Glomerular endothelial cell (primary cell): ENCODE data around the gene CELA1. TPM values are rescaled to one million over a fixed set of nuclear protein-coding genes. Genes with fewer than 3 reads are reported as not detected.
A peak's percentile ranks its signal among the peaks of the same experiment; 100 is the strongest.
"Not testable (repeated sequence)": the region's sequence is repeated elsewhere in the genome, so short reads cannot be mapped to it uniquely, and the experiment has no call there.

Experiments used
- DNase-seq: peaks from one replicate; pipeline ENCODE4 v3.0.0-alpha.2; 2011; ENCODE audit warnings: low read depth, low spot score; ENCODE audit errors: extremely low read depth
- total RNA-seq: library from RNA; depleted of rRNA; stranded (reverse); fragments of >200 nt; gene quantifications from 2 replicates; pipeline ENCODE4 v1.2.3, GENCODE V29; 2015

Gene CELA1
- total RNA-seq, 1 donor from 2014 or later, result not detected

GRCh38 chr12:51349026-51349425 is 2.5 kb upstream of the CELA1 start:
- no peak for DNase-seq

- no peak for DNase-seq
These were observed 1.6 kb upstream of the CELA1 start for GRCh38 chr12:51348116-51348515.

GRCh38 chr12:51345681-51346080 is 798 bp downstream of the CELA1 start:
- DNase-seq, result no peak

GRCh38 chr12:51343201-51343600 is 3.3 kb downstream of the CELA1 start:
- no peak for DNase-seq

- no peak for DNase-seq
These were observed 4.1 kb downstream of the CELA1 start for GRCh38 chr12:51342416-51342815.

- DNase-seq, result peak; percentile 44
These were observed 5.0 kb downstream of the CELA1 start for GRCh38 chr12:51341251-51342007.

GRCh38 chr12:51339750-51340149 is 6.7 kb downstream of the CELA1 start:
- DNase-seq, result no peak

- not testable (repeated sequence) for DNase-seq
These were observed 9.1 kb downstream of the CELA1 start for GRCh38 chr12:51337336-51337735.

- DNase-seq, result no peak
These were observed 10.5 kb downstream of the CELA1 start for GRCh38 chr12:51335931-51336330.

- no peak for DNase-seq
These were observed 11.7 kb downstream of the CELA1 start for GRCh38 chr12:51334764-51335163.

GRCh38 chr12:51333536-51333935 is 12.9 kb downstream of the CELA1 start:
- no peak for DNase-seq

- no peak for DNase-seq
These were observed 16.3 kb downstream of the CELA1 start for GRCh38 chr12:51330186-51330585.

GRCh38 chr12:51329742-51330141 is 16.7 kb downstream of the CELA1 start:
- DNase-seq, result no peak

GRCh38 chr12:51328587-51328986 is 17.9 kb downstream of the CELA1 start:
- no peak for DNase-seq

GRCh38 chr12:51326698-51327439 is 19.6 kb downstream of the CELA1 start:
- DNase-seq, result no peak

GRCh38 chr12:51324953-51325352 is 21.5 kb downstream of the CELA1 start:
- DNase-seq, result no peak

- no peak for DNase-seq
These were observed 22.2 kb downstream of the CELA1 start, which contains the start of gene BIN2 for GRCh38 chr12:51323966-51324895. Gene BIN2 (minus strand): TSS chr12:51324174. CDS start chr12:51324102, 72 bp downstream.

GRCh38 chr12:51323317-51323960 is 23.0 kb downstream of the CELA1 start:
- DNase-seq, result no peak

GRCh38 chr12:51322452-51322851 is 24.0 kb downstream of the CELA1 start:
- DNase-seq, result no peak

GRCh38 chr12:51321882-51322281 is 24.6 kb downstream of the CELA1 start:
- no peak for DNase-seq
